Endothelial cell (in vitro differentiated cells): Measurements from ENCODE around the gene CIAO2B. TPM values are rescaled to one million over a fixed set of nuclear protein-coding genes. Genes with fewer than 3 reads are reported as not detected.

Source experiments
- DNase-seq: peaks from one replicate; pipeline ENCODE4 v3.0.0; 2021; ENCODE audit warnings: low spot score
- H3K27ac Mint-ChIP-seq: one replicate; pipeline ENCODE4 v1.8.0; 2021; ENCODE audit warnings: mixed read lengths, inconsistent platforms; ENCODE audit not compliant: unreplicated experiment
- H3K27me3 Mint-ChIP-seq: one replicate; pipeline ENCODE4 v1.8.0; 2021; ENCODE audit warnings: mild to moderate bottlenecking, moderate library complexity, mixed read lengths, inconsistent platforms; ENCODE audit not compliant: unreplicated experiment
- H3K36me3 Mint-ChIP-seq: one replicate; pipeline ENCODE4 v1.8.0; 2021; ENCODE audit warnings: mild to moderate bottlenecking, low read depth, mixed read lengths, inconsistent platforms; ENCODE audit not compliant: unreplicated experiment
- H3K4me1 Mint-ChIP-seq: one replicate; pipeline ENCODE4 v1.8.0; 2021; ENCODE audit warnings: mild to moderate bottlenecking, mixed read lengths, inconsistent platforms; ENCODE audit not compliant: unreplicated experiment
- H3K4me3 Mint-ChIP-seq: one replicate; pipeline ENCODE4 v1.8.0; 2021; ENCODE audit warnings: mild to moderate bottlenecking, mixed read lengths, inconsistent platforms; ENCODE audit not compliant: unreplicated experiment
- H3K9me3 Mint-ChIP-seq: one replicate; pipeline ENCODE4 v1.8.0; 2021; ENCODE audit warnings: mixed read lengths, inconsistent platforms; ENCODE audit not compliant: unreplicated experiment
- CTCF ChIP-seq: fragments of 200-600 bp; sonication (generic); IDR thresholded peaks from one replicate; pipeline ENCODE4 v1.5.0; 2021; ENCODE audit warnings: antibody characterized with exemption; ENCODE audit not compliant: unreplicated experiment
- total RNA-seq: library from RNA; stranded (reverse); fragmentation: NEBNext Ultra II Directional; extraction: Animal tissue kit (Norgen Biotek cat#: 25700); gene quantifications from one replicate; pipeline ENCODE4 v1.2.1, GENCODE V29; 2021; ENCODE audit not compliant: unreplicated experiment

Gene CIAO2B
- total RNA-seq, 1 donor from 2014 or later, result 38.8 TPM

- H3K4me1 Mint-ChIP-seq, result peaks cover 10% of the 10 kb centered on the region
- no peak for TF ChIP-seq CTCF
- DNase-seq, result no peak
- H3K36me3 Mint-ChIP-seq, result peaks cover 10% of the 10 kb centered on the region
- H3K27ac Mint-ChIP-seq, result no peak overlapping the region
- no peak overlapping the region for H3K4me3 Mint-ChIP-seq
- no peaks in the 10 kb centered on the region for H3K9me3 Mint-ChIP-seq
- H3K27me3 Mint-ChIP-seq, result peaks cover 9% of the 10 kb centered on the region
These were observed 42.8 kb downstream of the CIAO2B start for GRCh38 chr16:66891360-66891759.

GRCh38 chr16:66890799-66891198 lies 43.4 kb downstream of the CIAO2B start:
- H3K4me3 Mint-ChIP-seq, result no peak overlapping the region
- peaks cover 9% of the 10 kb centered on the region for H3K27me3 Mint-ChIP-seq
- H3K27ac Mint-ChIP-seq, result no peak overlapping the region
- H3K4me1 Mint-ChIP-seq, result peaks cover 10% of the 10 kb centered on the region
- TF ChIP-seq CTCF, result no peak
- no peak for DNase-seq
- peaks cover 11% of the 10 kb centered on the region for H3K36me3 Mint-ChIP-seq
- no peaks in the 10 kb centered on the region for H3K9me3 Mint-ChIP-seq

GRCh38 chr16:66889622-66890021 lies 44.6 kb downstream of the CIAO2B start:
- TF ChIP-seq CTCF, result no peak
- no peak for DNase-seq
- Mint-ChIP-seq H3K36me3 (peaks cover 19% of the 10 kb centered on the region), H3K4me1 (peaks cover 10% of the 10 kb centered on the region), H3K9me3 (no peaks in the 10 kb centered on the region), H3K27me3 (peaks cover 4% of the 10 kb centered on the region), H3K27ac (no peak overlapping the region), H3K4me3 (no peak overlapping the region)

GRCh38 chr16:66888647-66889615 lies 45.3 kb downstream of the CIAO2B start:
- Mint-ChIP-seq H3K36me3 (peaks cover 23% of the 10 kb centered on the region), H3K27ac (no peak overlapping the region), H3K4me3 (no peak overlapping the region), H3K4me1 (peaks cover 10% of the 10 kb centered on the region), H3K27me3 (peaks cover 4% of the 10 kb centered on the region), H3K9me3 (no peaks in the 10 kb centered on the region)
- no peak for TF ChIP-seq CTCF
- no peak for DNase-seq

GRCh38 chr16:66886914-66887313 lies 47.3 kb downstream of the CIAO2B start:
- Mint-ChIP-seq H3K4me1 (peaks cover 10% of the 10 kb centered on the region), H3K36me3 (peaks cover 23% of the 10 kb centered on the region), H3K27ac (no peak overlapping the region), H3K4me3 (no peak overlapping the region), H3K9me3 (no peaks in the 10 kb centered on the region), H3K27me3 (peaks cover 4% of the 10 kb centered on the region)
- no peak for DNase-seq
- no peak for TF ChIP-seq CTCF
